Thoracic aorta (tissue), 2 donors: Measurements from ENCODE around the gene STEAP4. TPM values are rescaled to one million over a fixed set of nuclear protein-coding genes. Genes with fewer than 3 reads are reported as not detected.

Experiments used
- ATAC-seq: fragments of 150-250 bp; one replicate; pipeline ENCODE4 v1.8.0; 2017; ENCODE audit warnings: low read depth; ENCODE audit not compliant: insufficient number of reproducible peaks, low FRiP score
- DNase-seq: peaks from one replicate; pipeline ENCODE4 v3.0.0-alpha.2; 2020; ENCODE audit warnings: low spot score
- H3K27ac ChIP-seq, 2 donors: fragments of 200-600 bp; sonication (generic); 1 replicate in 1 of 2; 2 replicates in 1 of 2; pipeline ENCODE4 v1.5.1; 2016; ENCODE audit warnings: mild to moderate bottlenecking in 2 of 2, moderate library complexity in 2 of 2
- H3K27me3 ChIP-seq: fragments of 200-600 bp; sonication (generic); replicated peaks from 2 replicates; pipeline ENCODE4 v1.6.0; 2016; ENCODE audit warnings: mild to moderate bottlenecking; ENCODE audit not compliant: insufficient read depth
- H3K36me3 ChIP-seq: fragments of 200-600 bp; sonication (generic); one replicate; pipeline ENCODE4 v1.5.1; 2016
- H3K4me1 ChIP-seq, 2 donors: fragments of 200-600 bp; sonication (generic); 1 replicate in 1 of 2; 2 replicates in 1 of 2; pipeline versions ENCODE4 v1.5.1 to v1.6.0; 2016; ENCODE audit warnings: low read depth in 2 of 2, mild to moderate bottlenecking in 1 of 2; ENCODE audit not compliant: control insufficient read depth in 1 of 2
- H3K4me3 ChIP-seq: fragments of 200-600 bp; sonication (generic); 2 replicates; pipeline ENCODE4 v1.5.1; 2016; ENCODE audit warnings: mild to moderate bottlenecking
- H3K9me3 ChIP-seq: fragments of 200-600 bp; sonication (generic); 2 replicates; pipeline ENCODE4 v1.5.1; 2016
- CTCF ChIP-seq: fragments of 200-600 bp; sonication (generic); IDR thresholded peaks from one replicate; pipeline ENCODE4 v1.5.1; 2019; ENCODE audit warnings: antibody characterized with exemption
- total RNA-seq, 2 donors: library from RNA; depleted of rRNA; stranded (reverse); fragments of >200 nt; gene quantifications; one replicate each; pipeline versions ENCODE4 v1.1.0 to v1.2.3, GENCODE V29; 2016

Gene STEAP4
- total RNA-seq, 2 donors from 2014 or later = 127 to 286 TPM

GRCh38 chr7:88239852-88240251 is 66.8 kb downstream of the STEAP4 start:
- no peak overlapping the region for H3K4me3 ChIP-seq
- no peak overlapping the region for H3K27ac ChIP-seq
- no peak for TF ChIP-seq CTCF
- no peaks in the 10 kb centered on the region for H3K4me1 ChIP-seq
- no peaks in the 10 kb centered on the region for H3K27me3 ChIP-seq
- ATAC-seq (no peak), DNase-seq (no peak)
- no peaks in the 10 kb centered on the region for H3K9me3 ChIP-seq
- no peaks in the 10 kb centered on the region for H3K36me3 ChIP-seq

DNA sequence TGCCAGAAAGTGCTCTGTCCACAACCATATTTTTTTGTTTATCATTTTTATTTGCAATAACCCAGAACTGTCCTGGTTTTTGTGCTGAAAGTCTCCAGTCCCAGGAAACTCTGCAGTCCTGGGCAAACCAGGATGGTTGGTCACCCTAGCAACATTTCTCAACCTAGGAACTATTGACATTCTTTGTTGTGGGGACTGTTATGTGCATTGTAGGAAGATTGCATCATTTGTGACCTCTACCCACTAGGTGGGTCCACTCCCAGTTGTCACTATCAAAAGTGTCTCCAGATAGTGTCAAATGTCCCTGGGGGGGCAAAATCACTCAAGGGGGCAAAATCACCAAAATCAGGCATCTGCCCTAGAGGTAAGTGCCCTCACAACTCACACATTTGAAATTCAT is 72.9 kb downstream of the STEAP4 start:
- Histone ChIP-seq H3K4me3 (no peak overlapping the region), H3K36me3 (no peaks in the 10 kb centered on the region), H3K9me3 (no peaks in the 10 kb centered on the region), H3K27ac (no peak overlapping the region), H3K4me1 (no peaks in the 10 kb centered on the region), H3K27me3 (no peaks in the 10 kb centered on the region)
- DNase-seq (no peak), ATAC-seq (no peak)
- no peak for TF ChIP-seq CTCF

DNA sequence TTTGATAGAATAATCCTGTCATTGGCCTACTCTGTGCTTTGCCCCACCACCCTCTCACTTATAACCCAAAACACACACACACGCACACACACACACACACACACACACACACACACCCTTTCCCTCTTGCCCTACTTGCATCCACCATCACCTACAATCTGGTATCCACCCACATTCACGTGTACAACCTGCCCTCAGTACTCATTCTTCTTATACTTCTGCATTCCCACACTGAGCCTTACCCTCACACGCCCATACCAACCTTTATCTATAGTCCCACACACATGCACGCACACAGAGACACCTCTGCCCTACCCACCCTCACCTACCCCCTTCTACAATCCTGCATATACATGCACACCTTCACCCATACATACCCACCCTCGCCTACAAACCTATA is 76.0 kb downstream of the STEAP4 start:
- no peaks in the 10 kb centered on the region for H3K27me3 ChIP-seq
- no peaks in the 10 kb centered on the region for H3K9me3 ChIP-seq
- H3K4me1 ChIP-seq = no peaks in the 10 kb centered on the region
- H3K4me3 ChIP-seq = no peak overlapping the region
- no peak for ATAC-seq
- H3K36me3 ChIP-seq = no peaks in the 10 kb centered on the region
- no peak for DNase-seq
- TF ChIP-seq CTCF = no peak
- no peak overlapping the region for H3K27ac ChIP-seq

DNA sequence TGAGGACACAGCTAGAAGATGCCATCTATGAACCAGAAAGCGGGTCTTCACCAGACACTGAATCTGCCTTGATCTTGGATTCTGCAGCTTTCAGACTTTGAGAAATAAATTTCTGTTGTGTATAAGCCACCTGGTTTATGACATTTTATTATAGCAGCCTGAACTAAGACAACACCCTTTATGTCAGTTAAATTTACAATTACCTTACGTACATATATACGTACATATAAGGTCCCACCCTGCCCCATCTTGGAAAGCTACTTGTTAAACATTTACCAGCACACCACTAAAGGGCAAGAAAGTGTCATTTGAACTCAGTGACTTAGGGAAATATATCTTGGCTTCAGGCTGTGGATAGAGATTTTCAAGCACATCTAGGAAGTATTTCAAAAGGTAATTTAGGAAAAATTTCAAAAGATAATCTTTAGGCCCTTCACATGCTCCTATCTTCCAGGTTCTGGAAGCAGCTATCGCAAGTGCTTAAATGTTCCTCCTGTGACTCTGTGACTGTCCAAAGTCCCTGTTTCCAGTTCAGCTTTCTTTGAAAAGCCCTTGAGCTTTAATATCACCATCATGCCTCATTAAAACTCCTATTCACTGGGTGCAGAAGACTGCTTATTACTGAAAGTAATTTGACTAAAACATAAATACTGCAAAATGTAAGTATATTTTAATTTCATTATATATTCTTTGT is 77.2 kb downstream of the STEAP4 start:
- ATAC-seq = no peak

More for the DNA sequence above, 77.2 kb downstream of the STEAP4 start:
- TF ChIP-seq CTCF = no peak
- Histone ChIP-seq H3K4me3 (no peak overlapping the region), H3K36me3 (no peaks in the 10 kb centered on the region), H3K4me1 (no peaks in the 10 kb centered on the region), H3K27ac (no peak overlapping the region), H3K27me3 (no peaks in the 10 kb centered on the region), H3K9me3 (no peaks in the 10 kb centered on the region)
- DNase-seq = no peak
